ENCODE results near the gene TRIP11. TPM values are rescaled to one million over a fixed set of nuclear protein-coding genes. Genes with fewer than 3 reads are reported as not detected.
A peak's percentile ranks its signal among the peaks of the same experiment; 100 is the strongest.

TRIP11 gene
- total RNA-seq, 1 experiment from 2014 or later, result 37.4 TPM

GRCh38 chr14:92009604-92010003 is 30.3 kb downstream of the TRIP11 start:
- H3K4me2 ChIP-seq (ENCODE audit: low read length), result no peak overlapping the region
- H3K9ac ChIP-seq (ENCODE audit: low read length), result no peak overlapping the region
- DNase-seq (ENCODE audit: low read depth, low spot score), result no peak
- no peak for ATAC-seq
- H3K79me2 ChIP-seq (ENCODE audit: insufficient read depth, low read length), result no peaks in the 10 kb centered on the region
- ChIA-PET RAD21 (ENCODE audit: low non-redundant PET in 1 of 2, low total read pairs in 2 of 2, uncharacterized antibody in 2 of 2, unreplicated experiment in 2 of 2) (no interaction called here), POLR2A (no interaction called here), CTCF (interaction anchor here (1.4 kb wide), 1 partner anchor 13 kb away, joined by 5 read pairs; no protein-coding TSS in a partner anchor)
- H2AFZ ChIP-seq (ENCODE audit: low read depth, low read length, poor library complexity, severe bottlenecking), result no peak overlapping the region
- no peak for TF ChIP-seq CBX3 (IDR thresholded peaks at IDR 0.05; ENCODE audit: low read depth)
- no peak for TF ChIP-seq TCF7L2 (IDR thresholded peaks at IDR 0.05; ENCODE audit: borderline replicate concordance, extremely low read depth, insufficient read depth, insufficient read length)
- TF ChIP-seq SRF (IDR thresholded peaks at IDR 0.05; ENCODE audit: low read depth), result no peak
- no peak for TF ChIP-seq FOSL1 (IDR thresholded peaks at IDR 0.05; ENCODE audit: low read depth)
- TF ChIP-seq SIN3A (IDR thresholded peaks at IDR 0.05; ENCODE audit: low read depth), result no peak
- no peak for TF ChIP-seq CEBPB (IDR thresholded peaks at IDR 0.05; ENCODE audit: low read depth)
- TF ChIP-seq EZH2phosphoT487 (IDR thresholded peaks at IDR 0.05; ENCODE audit: borderline replicate concordance), result no peak
- H3K9me2 ChIP-seq (ENCODE audit: insufficient read depth), result no peaks in the 10 kb centered on the region
- no peaks in the 10 kb centered on the region for H3K9me3 ChIP-seq (ENCODE audit: control insufficient read depth in 1 of 2, insufficient read depth in 1 of 2, low read depth in 1 of 2, low read length in 2 of 2)
- peaks cover 18 to 30% of the 10 kb centered on the region in 2 experiments for H3K36me3 ChIP-seq (ENCODE audit: control insufficient read depth in 1 of 2, insufficient read depth in 2 of 2, low read length in 2 of 2)
- H3K27ac ChIP-seq (ENCODE audit: low read depth, low read length), result no peak overlapping the region
- no peak overlapping the region for H3K4me3 ChIP-seq (replicated peaks in 1 of 2; ENCODE audit: low read depth in 1 of 2, low read length in 2 of 2)
- no TSS peak for BruUV-seq (replicated peaks)
- no peaks in the 10 kb centered on the region for H3K27me3 ChIP-seq (ENCODE audit: insufficient read depth, low read length)
- no peaks in the 10 kb centered on the region for H3K4me1 ChIP-seq (ENCODE audit: control insufficient read depth in 1 of 2, insufficient read depth in 2 of 2, low read length in 2 of 2)
- intact Hi-C loops (cut with micrococcal nuclease), result no loop called here
- no peaks in the 10 kb centered on the region for H4K20me1 ChIP-seq (ENCODE audit: insufficient read depth)

GRCh38 chr14:92005019-92005418 is 34.8 kb downstream of the TRIP11 start:
- H3K4me1 ChIP-seq (ENCODE audit: control insufficient read depth in 1 of 2, insufficient read depth in 2 of 2, low read length in 2 of 2), result no peaks in the 10 kb centered on the region
- H3K4me3 ChIP-seq (replicated peaks in 1 of 2; ENCODE audit: low read depth in 1 of 2, low read length in 2 of 2), result no peak overlapping the region
- no peaks in the 10 kb centered on the region for H4K20me1 ChIP-seq (ENCODE audit: insufficient read depth)
- intact Hi-C loops (cut with micrococcal nuclease), result no loop called here
- H3K36me3 ChIP-seq (ENCODE audit: control insufficient read depth in 1 of 2, insufficient read depth in 2 of 2, low read length in 2 of 2), result peaks cover 11 to 22% of the 10 kb centered on the region in 2 experiments; a peak in 2 of 4 replicates
- CTCF ChIA-PET, result interaction anchor here (1.9 kb wide), 1 partner anchor 8 kb away, joined by 16 read pairs; no protein-coding TSS in a partner anchor
- no peak for ATAC-seq
- no peak overlapping the region for H3K27ac ChIP-seq (ENCODE audit: low read depth, low read length)
- H2AFZ ChIP-seq (ENCODE audit: low read depth, low read length, poor library complexity, severe bottlenecking), result no peak overlapping the region
- no peaks in the 10 kb centered on the region for H3K9me2 ChIP-seq (ENCODE audit: insufficient read depth)
- TF ChIP-seq ZBTB33 (IDR thresholded peaks at IDR 0.05; ENCODE audit: extremely low read depth, insufficient replicate concordance, low read length), result no peak
- no peaks in the 10 kb centered on the region for H3K79me2 ChIP-seq (ENCODE audit: insufficient read depth, low read length)
- DNase-seq (ENCODE audit: low read depth, low spot score), result no peak
- RAD21 ChIA-PET (ENCODE audit: low non-redundant PET in 1 of 2, low total read pairs in 2 of 2, uncharacterized antibody in 2 of 2, unreplicated experiment in 2 of 2), result no interaction called here
- no peak overlapping the region for H3K4me2 ChIP-seq (ENCODE audit: low read length)
- H3K9ac ChIP-seq (ENCODE audit: low read length), result no peak overlapping the region
- POLR2A ChIA-PET, result no interaction called here
- no peaks in the 10 kb centered on the region for H3K27me3 ChIP-seq (ENCODE audit: insufficient read depth, low read length)
- no peaks in the 10 kb centered on the region for H3K9me3 ChIP-seq (ENCODE audit: control insufficient read depth in 1 of 2, insufficient read depth in 1 of 2, low read depth in 1 of 2, low read length in 2 of 2)
- BruUV-seq (replicated peaks), result TSS peak; percentile 20

Measured in HCT116 (cell line).